Activated naive CD4-positive, alpha-beta T cell treated with anti-CD3 and anti-CD28 coated beads for 36 hours (primary cell): Measurements from ENCODE around the gene RACGAP1. TPM values are rescaled to one million over a fixed set of nuclear protein-coding genes. Genes with fewer than 3 reads are reported as not detected.

ENCODE experiments used
- CTCF ChIA-PET: fragments of 350-600 bp; sonication (Branson Sonifier 250); formaldehyde crosslinking; loops from one replicate; lab custom pipeline; 2021; ENCODE audit warnings: antibody characterized with exemption; lab: Charles Lee
- DNase-seq: peaks from one replicate; pipeline ENCODE4 v3.0.0-alpha.2; 2020
- H3K27ac Mint-ChIP-seq: one replicate; pipeline ENCODE4 v1.8.0; 2021; ENCODE audit warnings: mild to moderate bottlenecking, mixed read lengths
- H3K27me3 Mint-ChIP-seq: one replicate; pipeline ENCODE4 v1.8.0; 2021; ENCODE audit warnings: low read depth, mixed read lengths
- H3K36me3 Mint-ChIP-seq: one replicate; pipeline ENCODE4 v1.8.0; 2021; ENCODE audit warnings: low read depth, mixed read lengths
- H3K4me1 Mint-ChIP-seq: one replicate; pipeline ENCODE4 v1.8.0; 2021; ENCODE audit warnings: low read depth, mixed read lengths
- H3K4me3 Mint-ChIP-seq: one replicate; pipeline ENCODE4 v1.8.0; 2021; ENCODE audit warnings: mild to moderate bottlenecking, moderate library complexity, mixed read lengths
- H3K9me3 Mint-ChIP-seq: one replicate; pipeline ENCODE4 v1.8.0; 2021; ENCODE audit warnings: mixed read lengths
- intact Hi-C: fragments of 100-400 bp; cut with micrococcal nuclease; formaldehyde crosslinking; loops from one replicate; pipeline ENCODE4 v1.15.1; 2023
- total RNA-seq, 2 experiments: library from RNA; stranded (reverse); gene quantifications; one replicate each; pipeline ENCODE4 v1.2.3, GENCODE V29; 2021

RACGAP1 gene
- 100 to 1,000 TPM; 156 to 159 TPM for total RNA-seq

GRCh38 chr12:50025187-50026059, at the start of gene RACGAP1:
TSS of gene RACGAP1 (minus strand) at chr12:50025494. CDS start at chr12:50016715, 8,779 bp downstream.
- CTCF ChIA-PET: interaction anchor here (0.6 to 3.4 kb wide), 10 partner anchors 10 to 1170 kb away, joined by 3 to 19 read pairs (median 8); partner anchors contain the start of gene COX14
- intact Hi-C loops: loop anchor here (1.0 to 5.0 kb wide), 5 partner anchors 31 to 458 kb away; partner anchors contain the start of genes BCDIN3D, CERS5 and MCRS1
- peak; percentile 98 for DNase-seq
- H3K36me3 Mint-ChIP-seq: peaks cover 18% of the 10 kb centered on the region
- no peaks in the 10 kb centered on the region for H3K27me3 Mint-ChIP-seq
- peak within 1 kb of the TSS; percentile 94 for H3K27ac Mint-ChIP-seq
- peak within 1 kb of the TSS; percentile 92 for H3K4me3 Mint-ChIP-seq
- peaks cover 12% of the 10 kb centered on the region for H3K4me1 Mint-ChIP-seq
- H3K9me3 Mint-ChIP-seq: no peaks in the 10 kb centered on the region

GRCh38 chr12:50073712-50074111, 48.4 kb upstream of the RACGAP1 start:
- CTCF ChIA-PET: interaction anchor here (0.6 to 2.6 kb wide), 12 partner anchors 11 to 206 kb away, joined by 3 to 20 read pairs (median 4); partner anchors contain the start of gene SMARCD1
- DNase-seq: no peak
- H3K27me3 Mint-ChIP-seq: no peaks in the 10 kb centered on the region
- H3K4me3 Mint-ChIP-seq: no peak overlapping the region
- peaks cover 5% of the 10 kb centered on the region for H3K4me1 Mint-ChIP-seq
- intact Hi-C loops: loop anchor here (2.0 kb wide), 1 partner anchor 59 kb away; no protein-coding TSS in a partner anchor
- H3K36me3 Mint-ChIP-seq: no peaks in the 10 kb centered on the region
- no peak overlapping the region for H3K27ac Mint-ChIP-seq
- no peaks in the 10 kb centered on the region for H3K9me3 Mint-ChIP-seq

GRCh38 chr12:50073206-50073605, 47.9 kb upstream of the RACGAP1 start:
- intact Hi-C loops: no loop called here
- H3K27ac Mint-ChIP-seq: no peak overlapping the region
- no peaks in the 10 kb centered on the region for H3K9me3 Mint-ChIP-seq
- H3K27me3 Mint-ChIP-seq: no peaks in the 10 kb centered on the region
- no peaks in the 10 kb centered on the region for H3K36me3 Mint-ChIP-seq
- H3K4me3 Mint-ChIP-seq: no peak overlapping the region
- CTCF ChIA-PET: interaction anchor here (0.6 to 9.4 kb wide), 10 partner anchors 11 to 206 kb away, joined by 3 to 161 read pairs (median 5); partner anchors contain the start of gene SMARCD1
- no peak for DNase-seq
- H3K4me1 Mint-ChIP-seq: peaks cover 5% of the 10 kb centered on the region

- Mint-ChIP-seq H3K27ac (no peak overlapping the region), H3K36me3 (no peaks in the 10 kb centered on the region), H3K4me1 (peaks cover 5% of the 10 kb centered on the region), H3K27me3 (no peaks in the 10 kb centered on the region), H3K4me3 (no peak overlapping the region), H3K9me3 (no peaks in the 10 kb centered on the region)
- CTCF ChIA-PET: interaction anchor here (0.6 to 9.4 kb wide), 7 partner anchors 10 to 105 kb away, joined by 3 to 161 read pairs (median 25); partner anchors contain the start of gene SMARCD1
- intact Hi-C loops: no loop called here
- DNase-seq: no peak
These were observed 47.1 kb upstream of the RACGAP1 start for GRCh38 chr12:50072198-50072907.

DNA sequence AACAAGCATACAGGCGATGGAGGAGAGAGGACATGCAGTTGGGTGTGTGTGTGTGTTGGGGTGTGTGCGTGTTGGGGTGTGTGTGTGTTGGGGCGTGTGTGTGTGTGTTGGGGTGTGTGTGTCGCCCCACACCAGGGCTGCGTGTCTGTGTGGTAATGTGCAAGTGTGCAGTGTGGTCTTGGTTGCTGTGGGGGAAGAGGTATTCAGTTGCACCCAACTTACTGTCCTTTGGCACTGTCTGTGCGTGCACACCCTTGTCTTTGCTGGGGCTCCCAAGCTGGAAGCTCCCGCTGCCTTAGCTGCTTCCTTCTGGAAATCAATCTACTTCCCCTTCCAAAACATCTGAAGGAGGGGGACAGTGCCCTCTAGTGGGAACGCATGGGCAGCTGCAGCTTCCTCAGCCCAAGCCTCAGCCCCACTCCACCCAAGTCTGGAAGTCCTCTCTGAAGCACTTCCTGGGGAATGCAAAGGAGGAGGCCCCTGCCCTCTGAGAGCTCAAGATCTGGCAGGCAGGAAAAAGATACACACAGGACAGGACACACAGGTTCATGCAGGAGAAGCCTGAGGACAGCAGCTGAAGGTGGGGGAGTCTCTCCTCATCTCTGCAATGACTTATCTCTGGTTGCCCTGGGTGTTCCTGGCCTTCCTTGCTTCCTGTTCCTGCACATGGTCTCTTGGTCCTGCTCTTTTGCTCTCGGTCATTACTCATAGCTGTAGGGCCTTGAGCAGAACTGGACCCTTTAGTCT, 45.2 kb upstream of the RACGAP1 start:
- H3K27ac Mint-ChIP-seq: no peak overlapping the region

DNA sequence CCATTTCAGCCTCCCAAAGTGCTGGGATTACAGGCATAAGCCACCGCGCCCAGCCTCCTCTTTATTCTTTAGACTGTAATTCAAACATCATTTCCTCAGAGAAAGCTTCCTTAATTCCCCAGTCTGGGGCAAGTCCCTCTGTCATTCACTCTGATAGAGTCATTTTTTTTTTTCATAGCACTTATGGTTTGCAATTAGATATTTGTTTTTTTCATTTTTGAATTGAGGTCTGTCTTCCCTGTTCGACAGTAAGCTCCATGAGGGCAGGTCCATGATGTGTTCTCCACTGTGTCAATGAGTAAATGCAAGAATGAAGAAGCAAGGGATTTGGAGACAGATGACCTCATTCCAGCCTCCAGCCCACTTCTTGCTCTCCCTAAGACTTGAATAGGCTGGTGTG, 44.2 kb upstream of the RACGAP1 start:
- Mint-ChIP-seq H3K27me3 (no peaks in the 10 kb centered on the region), H3K4me1 (peaks cover 4% of the 10 kb centered on the region), H3K9me3 (no peaks in the 10 kb centered on the region), H3K36me3 (no peaks in the 10 kb centered on the region), H3K27ac (no peak overlapping the region), H3K4me3 (no peak overlapping the region)
- CTCF ChIA-PET: interaction anchor here (0.7 to 9.4 kb wide), 21 partner anchors 9 to 354 kb away, joined by 3 to 161 read pairs (median 7); partner anchors contain the start of genes AQP6, ASIC1, CERS5 and COX14
- no peak for DNase-seq
- intact Hi-C loops: no loop called here

More for the DNA sequence above, 45.2 kb upstream of the RACGAP1 start:
- Mint-ChIP-seq H3K4me1 (peaks cover 5% of the 10 kb centered on the region), H3K36me3 (no peaks in the 10 kb centered on the region), H3K4me3 (no peak overlapping the region), H3K27me3 (no peaks in the 10 kb centered on the region), H3K9me3 (no peaks in the 10 kb centered on the region)
- peak; percentile 81 for DNase-seq
- CTCF ChIA-PET: interaction anchor here (0.6 to 9.4 kb wide), 42 partner anchors 10 to 1400 kb away, joined by 3 to 161 read pairs (median 4); partner anchors contain the start of genes AQP6, ASIC1, CERS5 and COX14
- intact Hi-C loops: loop anchor here (1.0 kb wide), 4 partner anchors 14 to 294 kb away; no protein-coding TSS in a partner anchor

DNA sequence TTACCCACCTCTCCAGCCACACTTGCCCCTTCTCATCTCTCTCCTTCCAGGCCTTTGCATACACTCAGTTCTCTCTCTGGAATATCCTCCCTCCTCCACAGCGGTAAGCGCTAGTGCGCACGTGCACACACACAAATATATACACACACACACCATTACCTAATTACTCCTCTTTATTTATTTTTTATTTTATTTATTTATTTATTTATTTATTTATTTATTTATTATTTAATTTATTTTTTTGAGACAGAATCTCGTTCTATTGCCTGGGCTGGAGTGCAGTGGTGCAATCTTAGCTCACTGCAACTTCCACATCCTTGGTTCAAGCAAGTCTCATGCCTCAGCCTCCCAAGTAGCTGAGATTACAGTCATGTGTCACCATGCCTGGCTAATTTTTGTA, 43.8 kb upstream of the RACGAP1 start:
- intact Hi-C loops: no loop called here
- Mint-ChIP-seq H3K9me3 (no peaks in the 10 kb centered on the region), H3K27ac (no peak overlapping the region), H3K4me3 (no peak overlapping the region), H3K4me1 (peaks cover 4% of the 10 kb centered on the region), H3K36me3 (no peaks in the 10 kb centered on the region), H3K27me3 (no peaks in the 10 kb centered on the region)
- no peak for DNase-seq
- CTCF ChIA-PET: interaction anchor here (0.7 to 9.4 kb wide), 14 partner anchors 9 to 354 kb away, joined by 3 to 161 read pairs (median 11); partner anchors contain the start of genes ASIC1, COX14 and SMARCD1

DNA sequence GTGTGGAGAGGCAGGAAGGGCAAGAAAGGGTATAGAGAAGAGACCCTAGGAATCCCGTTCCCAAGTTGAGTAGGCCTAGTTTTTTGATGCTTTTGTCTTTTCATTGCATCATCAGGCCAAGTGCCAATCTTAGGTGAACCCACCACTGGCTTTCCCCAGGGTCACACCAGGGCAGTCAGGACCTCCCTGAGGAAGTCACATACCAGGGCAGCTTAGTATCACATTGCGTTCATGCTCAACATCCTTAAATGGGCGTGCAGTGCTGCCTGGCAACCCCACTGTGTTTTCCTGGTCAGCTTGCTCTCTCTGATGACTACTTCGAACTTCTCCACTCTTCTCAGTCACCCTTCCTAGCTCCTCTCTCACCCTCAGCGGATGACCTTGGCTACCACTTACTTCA, 41.1 kb upstream of the RACGAP1 start:
- no peaks in the 10 kb centered on the region for H3K27me3 Mint-ChIP-seq
- H3K4me1 Mint-ChIP-seq: peaks cover 4% of the 10 kb centered on the region
- no peaks in the 10 kb centered on the region for H3K36me3 Mint-ChIP-seq
- H3K4me3 Mint-ChIP-seq: no peak overlapping the region
- intact Hi-C loops: no loop called here
- H3K9me3 Mint-ChIP-seq: no peaks in the 10 kb centered on the region
- H3K27ac Mint-ChIP-seq: no peak overlapping the region
- no peak for DNase-seq
- CTCF ChIA-PET: interaction anchor here (0.5 to 9.4 kb wide), 7 partner anchors 8 to 348 kb away, joined by 3 to 161 read pairs (median 4); no protein-coding TSS in a partner anchor

DNA sequence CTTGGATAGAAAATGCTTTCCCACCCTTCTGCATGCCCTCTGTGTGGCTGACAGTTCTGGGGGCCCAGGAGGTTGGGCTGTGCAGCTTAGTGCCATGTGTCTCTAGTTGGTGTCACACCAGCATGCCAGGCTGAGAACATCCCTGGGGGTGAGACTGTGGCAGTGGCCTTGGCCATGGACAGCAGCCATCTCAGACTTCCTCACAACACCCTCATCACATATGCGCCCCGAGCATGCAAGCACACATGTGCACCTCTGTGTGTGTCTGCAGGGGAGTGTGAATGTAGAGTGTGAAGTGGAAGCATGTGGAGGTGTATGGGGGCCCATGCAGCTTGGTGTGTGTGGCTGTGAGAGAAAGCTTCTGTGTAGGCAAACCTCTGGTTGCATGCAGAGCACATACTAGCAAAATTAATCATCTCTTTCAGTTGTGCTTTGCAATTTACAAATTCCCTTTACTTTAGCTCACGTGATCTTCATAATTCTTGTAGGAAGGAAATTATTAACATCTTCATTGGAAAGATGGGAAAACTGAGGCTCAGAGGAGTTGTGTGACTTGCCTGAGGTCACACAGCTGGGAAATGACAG, 40.5 kb upstream of the RACGAP1 start:
- no peak overlapping the region for H3K27ac Mint-ChIP-seq

DNA sequence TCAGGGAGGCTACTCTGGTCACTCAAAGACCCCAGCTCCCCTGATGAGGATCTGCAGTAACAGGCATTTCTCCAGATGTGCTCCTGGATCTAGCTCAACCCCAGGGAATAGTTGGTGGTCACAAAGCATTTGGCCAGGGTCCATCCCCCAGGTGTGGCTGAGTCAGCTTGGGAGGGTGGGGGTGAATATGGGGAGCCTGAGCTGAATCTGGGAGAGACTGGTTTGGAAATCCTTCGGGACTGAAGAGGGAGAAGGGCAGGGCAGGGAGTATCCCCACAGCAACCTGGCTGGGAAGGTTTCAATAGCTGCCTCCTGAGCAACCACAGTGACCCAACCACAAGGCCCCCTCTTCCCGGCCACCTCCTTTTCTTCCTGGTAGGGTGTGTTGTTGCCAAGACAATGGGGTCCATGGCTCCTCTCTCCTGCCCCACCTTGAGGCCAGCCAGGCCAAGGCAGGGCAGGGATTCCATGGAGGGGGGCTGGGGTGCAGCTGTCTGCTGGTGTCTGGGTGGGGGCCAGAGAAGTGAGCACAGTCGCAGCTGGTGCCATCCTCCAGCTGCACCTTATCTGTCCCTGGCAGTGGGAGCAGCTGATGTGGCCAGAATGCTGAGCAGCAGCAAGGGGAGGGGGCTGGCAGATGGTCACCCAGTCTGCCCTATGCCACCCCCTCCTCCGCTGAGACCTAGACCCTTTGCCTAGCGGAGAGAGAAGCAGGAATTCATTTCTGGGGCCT, 37.6 kb upstream of the RACGAP1 start:
- Mint-ChIP-seq H3K9me3 (no peaks in the 10 kb centered on the region), H3K27ac (no peak overlapping the region), H3K27me3 (peaks cover 8% of the 10 kb centered on the region), H3K4me1 (peaks cover 16% of the 10 kb centered on the region), H3K4me3 (no peak overlapping the region), H3K36me3 (no peaks in the 10 kb centered on the region)
- CTCF ChIA-PET: interaction anchor here (1.1 to 5.7 kb wide), 4 partner anchors 7 to 96 kb away, joined by 4 to 51 read pairs (median 7); no protein-coding TSS in a partner anchor
- no peak for DNase-seq
- intact Hi-C loops: no loop called here

More for the DNA sequence above, 40.5 kb upstream of the RACGAP1 start:
- Mint-ChIP-seq H3K36me3 (no peaks in the 10 kb centered on the region), H3K27me3 (no peaks in the 10 kb centered on the region), H3K4me3 (no peak overlapping the region), H3K4me1 (peaks cover 4% of the 10 kb centered on the region), H3K9me3 (no peaks in the 10 kb centered on the region)
- intact Hi-C loops: no loop called here
- CTCF ChIA-PET: interaction anchor here (0.5 to 9.4 kb wide), 8 partner anchors 9 to 305 kb away, joined by 3 to 161 read pairs (median 4); no protein-coding TSS in a partner anchor
- no peak for DNase-seq
